Measurements from ENCODE around the gene SORCS3. TPM values are rescaled to one million over a fixed set of nuclear protein-coding genes. Genes with fewer than 3 reads are reported as not detected.

The SORCS3 gene
- total and polyA plus RNA-seq, 2 of the 4 experiments (the other 2 are of a cell fraction): not detected

DNA sequence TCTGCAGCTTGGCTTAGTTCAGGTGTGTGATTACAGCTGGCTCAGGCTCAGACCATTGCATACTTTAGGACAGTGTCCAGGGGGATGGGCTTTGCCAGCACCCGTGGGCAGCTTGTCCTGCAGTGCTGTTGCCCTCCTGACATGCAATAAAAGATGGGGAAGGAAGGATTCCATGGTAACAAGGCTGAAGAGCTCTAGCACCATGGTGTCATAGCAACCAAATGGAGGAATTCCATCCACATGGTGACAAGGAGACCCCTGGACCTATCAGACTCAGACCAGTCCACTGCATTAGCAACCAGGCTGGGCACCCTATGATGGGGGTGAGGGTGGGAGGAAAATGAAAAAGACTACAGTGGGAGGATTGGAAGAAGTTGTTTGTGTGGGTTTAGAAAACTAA lies 49.9 kb downstream of the SORCS3 start:
- Histone ChIP-seq H4K5ac (ENCODE audit: low read depth, low read length) (no peak overlapping the region), H3K27ac (ENCODE audit: insufficient read depth, low read length) (no peak overlapping the region), H3K9ac (ENCODE audit: low read depth, low read length) (no peak overlapping the region), H3K4me3 (ENCODE audit: insufficient read depth, low read depth, low read length) (no peak overlapping the region), H4K8ac (ENCODE audit: low read depth in 2 of 2, low read length in 2 of 2) (no peak overlapping the region), H2BK15ac (ENCODE audit: low read depth, low read length) (no peak overlapping the region), H3K4me1 (ENCODE audit: control insufficient read depth, insufficient read depth, low read length) (no peaks in the 10 kb centered on the region), H3K36me3 (ENCODE audit: control insufficient read depth, insufficient read depth, low read length) (no peaks in the 10 kb centered on the region), H3K79me1 (ENCODE audit: low read depth in 1 of 2, low read length in 2 of 2) (no peaks in the 10 kb centered on the region), H3K9me1 (ENCODE audit: insufficient read depth, low read length) (no peaks in the 10 kb centered on the region), H3K27me3 (ENCODE audit: control insufficient read depth, insufficient read depth, low read length) (no peaks in the 10 kb centered on the region), H3K4ac (ENCODE audit: low read depth, low read length) (no peak overlapping the region), H3K18ac (ENCODE audit: low read depth, low read length) (no peak overlapping the region), H4K20me1 (ENCODE audit: insufficient read depth, low read length) (no peaks in the 10 kb centered on the region), H3K9me3 (ENCODE audit: control insufficient read depth, insufficient read depth, low read length) (no peaks in the 10 kb centered on the region; the same call in 1 of the 2 replicates), H4K91ac (ENCODE audit: insufficient read depth, low read depth, low read length) (no peak overlapping the region), H3K4me2 (ENCODE audit: low read depth, low read length) (no peak overlapping the region), H2BK20ac (ENCODE audit: low read depth, low read length) (no peak overlapping the region), H2BK120ac (ENCODE audit: low read depth, low read length) (no peak overlapping the region), H2AK5ac (ENCODE audit: low read depth, low read length) (no peak overlapping the region), H3K56ac (ENCODE audit: extremely low read depth, insufficient read depth, low read length) (no peak overlapping the region), H2AFZ (replicated peaks; ENCODE audit: low read length, poor library complexity) (no peak overlapping the region), H3K23ac (ENCODE audit: low read depth, low read length) (no peak overlapping the region), H2AK9ac (replicated peaks; ENCODE audit: low read depth, low read length, poor library complexity) (no peak overlapping the region), H3K14ac (replicated peaks; ENCODE audit: low read depth, low read length) (no peak overlapping the region), H2BK5ac (ENCODE audit: low read depth, low read length, poor library complexity, severe bottlenecking) (no peak overlapping the region)
- POLR2A ChIA-PET (ENCODE audit: unreplicated experiment): no interaction called here
- CTCF ChIA-PET: no interaction called here
- dilution Hi-C loops (cut with HindIII; ENCODE audit: low sequenced_read_pairs, unreplicated experiment) (no loop called here), in situ Hi-C loops (cut with MboI; ENCODE audit: low sequenced_read_pairs) (no loop called here), intact Hi-C loops (cut with micrococcal nuclease) (no loop called here)
- no CpG with 5 or more reads among the region's 1 CpG for WGBS, 2 experiments (ENCODE audit: extremely low coverage in 2 of 2, insufficient read length in 1 of 2)
- TF ChIP-seq, protein P1, sequence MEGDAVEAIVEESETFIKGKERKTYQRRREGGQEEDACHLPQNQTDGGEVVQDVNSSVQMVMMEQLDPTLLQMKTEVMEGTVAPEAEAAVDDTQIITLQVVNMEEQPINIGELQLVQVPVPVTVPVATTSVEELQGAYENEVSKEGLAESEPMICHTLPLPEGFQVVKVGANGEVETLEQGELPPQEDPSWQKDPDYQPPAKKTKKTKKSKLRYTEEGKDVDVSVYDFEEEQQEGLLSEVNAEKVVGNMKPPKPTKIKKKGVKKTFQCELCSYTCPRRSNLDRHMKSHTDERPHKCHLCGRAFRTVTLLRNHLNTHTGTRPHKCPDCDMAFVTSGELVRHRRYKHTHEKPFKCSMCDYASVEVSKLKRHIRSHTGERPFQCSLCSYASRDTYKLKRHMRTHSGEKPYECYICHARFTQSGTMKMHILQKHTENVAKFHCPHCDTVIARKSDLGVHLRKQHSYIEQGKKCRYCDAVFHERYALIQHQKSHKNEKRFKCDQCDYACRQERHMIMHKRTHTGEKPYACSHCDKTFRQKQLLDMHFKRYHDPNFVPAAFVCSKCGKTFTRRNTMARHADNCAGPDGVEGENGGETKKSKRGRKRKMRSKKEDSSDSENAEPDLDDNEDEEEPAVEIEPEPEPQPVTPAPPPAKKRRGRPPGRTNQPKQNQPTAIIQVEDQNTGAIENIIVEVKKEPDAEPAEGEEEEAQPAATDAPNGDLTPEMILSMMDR (conservative IDR thresholded peaks at IDR 0.05; ENCODE audit: low read depth, low read length): no peak
- TF ChIP-seq FOS (IDR thresholded peaks at IDR 0.05; ENCODE audit: low read depth, low read length): no peak
- TF ChIP-seq, protein P2, sequence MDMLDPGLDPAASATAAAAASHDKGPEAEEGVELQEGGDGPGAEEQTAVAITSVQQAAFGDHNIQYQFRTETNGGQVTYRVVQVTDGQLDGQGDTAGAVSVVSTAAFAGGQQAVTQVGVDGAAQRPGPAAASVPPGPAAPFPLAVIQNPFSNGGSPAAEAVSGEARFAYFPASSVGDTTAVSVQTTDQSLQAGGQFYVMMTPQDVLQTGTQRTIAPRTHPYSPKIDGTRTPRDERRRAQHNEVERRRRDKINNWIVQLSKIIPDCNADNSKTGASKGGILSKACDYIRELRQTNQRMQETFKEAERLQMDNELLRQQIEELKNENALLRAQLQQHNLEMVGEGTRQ (IDR thresholded peaks at IDR 0.05; ENCODE audit: low read depth, low read length): no peak
- TF ChIP-seq CHD1 (IDR thresholded peaks at IDR 0.05; ENCODE audit: low read depth, low read length): no peak
- TF ChIP-seq MAFK (IDR thresholded peaks at IDR 0.05; ENCODE audit: low read depth, low read length): no peak
- no peak for TF ChIP-seq MXI1 (IDR thresholded peaks at IDR 0.05; ENCODE audit: borderline replicate concordance, low read depth, low read length)
- no peak for TF ChIP-seq SMC3 (IDR thresholded peaks at IDR 0.05; ENCODE audit: low read depth, low read length)
- TF ChIP-seq POLR2A (IDR thresholded peaks at IDR 0.05; ENCODE audit: low read depth, low read length): no peak
- DNase-seq (no peak), ATAC-seq (ENCODE audit: low read depth) (no peak)
- no TSS peak for BruUV-seq (replicated peaks)

Measured in IMR-90 (cell line).